Activated CD8-positive, alpha-beta memory T cell treated with anti-CD3 and anti-CD28 coated beads, Interleukin-2, amount 50 U/mL, for 1 hour (primary cell): ENCODE measurements around the gene TNFRSF19.

ENCODE experiments used
- DNase-seq: peaks from one replicate; pipeline ENCODE4 v3.0.0-alpha.2; 2020; ENCODE audit errors: extremely low read depth

Gene TNFRSF19

DNA sequence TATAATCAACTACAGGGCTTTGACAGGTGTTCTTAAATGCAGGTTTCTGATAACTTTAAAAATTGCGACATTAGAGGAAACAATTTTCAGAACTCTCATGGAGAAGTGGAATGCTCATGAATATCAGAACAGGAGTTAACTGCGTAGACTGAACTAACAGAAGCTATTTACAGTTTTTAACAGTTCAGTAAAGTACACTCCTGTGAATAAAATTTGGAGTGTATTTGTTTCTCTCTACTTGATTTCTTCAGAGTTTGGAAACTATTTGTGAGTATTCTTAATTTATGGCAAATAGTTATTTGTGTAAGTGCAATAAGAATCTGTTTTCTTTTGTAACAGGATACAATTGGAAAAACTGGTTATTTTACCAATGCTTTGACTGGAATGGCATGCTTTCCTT is 114.4 kb downstream of the TNFRSF19 start:
- no peak for DNase-seq

DNA sequence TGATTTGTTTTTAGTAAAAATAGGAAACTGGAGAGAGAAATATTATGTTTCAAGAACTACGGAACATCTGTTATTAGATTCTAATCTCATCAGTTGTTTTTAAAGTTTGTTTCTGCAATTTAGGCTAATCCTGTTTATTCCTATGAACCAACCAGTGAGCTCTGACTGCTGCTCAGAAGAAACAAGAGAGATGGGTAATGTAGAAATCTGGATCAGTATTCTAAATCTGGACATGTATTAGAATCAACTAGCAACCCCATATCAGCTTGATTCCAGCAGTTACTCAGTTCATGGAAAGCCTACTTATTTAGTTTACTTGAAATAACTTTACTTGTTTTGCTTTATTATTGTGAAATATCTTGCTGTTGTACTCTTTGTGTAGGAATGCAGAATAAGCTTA is 115.2 kb downstream of the TNFRSF19 start:
- no peak for DNase-seq

DNA sequence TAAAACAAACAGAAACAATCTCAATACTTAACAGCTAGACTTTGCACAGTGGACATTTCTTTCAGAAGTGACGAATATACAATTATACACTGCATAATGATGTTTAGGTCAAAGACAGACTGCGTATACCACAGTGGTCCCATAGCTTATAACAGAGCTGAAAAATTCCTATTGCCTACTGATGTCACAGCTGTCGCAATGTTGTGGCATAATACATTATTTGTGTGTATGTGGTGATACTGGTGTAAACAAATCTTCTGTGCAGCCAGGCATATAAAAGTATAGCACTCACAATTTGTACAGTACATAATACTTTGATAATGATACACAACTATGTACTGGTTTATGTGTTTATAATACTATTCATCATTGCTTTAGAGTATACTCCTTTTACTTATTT is 116.7 kb downstream of the TNFRSF19 start:
- no peak for DNase-seq

DNA sequence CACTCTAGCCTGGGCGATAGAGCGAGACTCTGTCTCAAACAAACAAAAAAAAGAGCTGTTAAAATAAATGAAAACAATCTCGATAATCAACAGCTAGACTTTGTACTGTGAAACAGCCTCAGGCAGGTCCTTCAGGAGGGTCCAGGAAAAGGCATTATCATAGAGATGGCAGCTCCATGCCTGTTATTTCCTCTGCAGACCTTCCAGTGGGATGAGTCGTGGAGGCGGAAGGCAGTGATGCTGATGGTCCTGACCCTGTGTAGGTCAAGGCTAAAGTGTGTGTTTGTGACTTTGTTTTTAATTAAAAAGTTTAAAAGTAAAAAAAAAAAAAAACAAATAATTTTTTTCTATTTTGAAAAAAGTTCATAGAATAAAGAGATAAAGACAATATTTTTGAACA is 117.4 kb downstream of the TNFRSF19 start:
- DNase-seq: no peak

DNA sequence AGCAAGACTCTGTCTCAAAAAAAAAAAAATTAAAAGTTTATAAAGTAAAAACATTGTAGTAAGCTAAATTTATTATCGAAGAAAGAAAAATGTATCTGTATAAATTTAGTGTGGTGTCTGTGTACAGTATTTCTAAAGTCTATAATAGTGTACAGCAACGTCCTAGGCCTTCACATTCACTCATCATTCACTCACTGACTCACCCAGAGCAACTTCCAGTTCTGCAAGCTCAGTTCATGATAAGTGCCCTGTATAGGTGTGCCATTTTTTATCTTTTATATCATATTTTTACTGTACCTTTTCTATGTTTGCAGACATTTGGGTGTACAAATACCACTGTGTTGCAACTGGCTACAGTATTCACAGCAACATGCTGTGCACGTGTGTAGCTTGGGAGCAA is 118.1 kb downstream of the TNFRSF19 start:
- no peak for DNase-seq

DNA sequence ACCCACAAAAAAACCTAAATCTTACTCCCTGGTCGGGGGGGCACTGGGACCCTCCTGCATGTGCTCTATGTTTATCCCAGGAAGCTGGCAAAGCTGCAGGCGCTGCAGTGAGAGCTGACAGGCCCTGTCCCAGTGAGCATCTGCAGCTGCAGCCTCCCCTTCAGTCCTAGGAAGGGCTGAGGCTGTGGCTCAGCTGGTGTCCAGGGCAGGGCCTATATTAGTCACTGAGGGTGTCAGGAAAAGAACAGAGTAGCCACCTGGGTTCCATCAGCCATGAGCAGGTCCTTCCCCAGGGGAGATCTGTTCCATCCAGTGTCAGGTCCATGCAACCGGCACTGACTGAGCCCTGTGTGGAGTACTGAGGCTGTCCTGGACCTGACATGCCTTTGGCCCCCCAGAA is 120.5 kb downstream of the TNFRSF19 start:
- no peak for DNase-seq

DNA sequence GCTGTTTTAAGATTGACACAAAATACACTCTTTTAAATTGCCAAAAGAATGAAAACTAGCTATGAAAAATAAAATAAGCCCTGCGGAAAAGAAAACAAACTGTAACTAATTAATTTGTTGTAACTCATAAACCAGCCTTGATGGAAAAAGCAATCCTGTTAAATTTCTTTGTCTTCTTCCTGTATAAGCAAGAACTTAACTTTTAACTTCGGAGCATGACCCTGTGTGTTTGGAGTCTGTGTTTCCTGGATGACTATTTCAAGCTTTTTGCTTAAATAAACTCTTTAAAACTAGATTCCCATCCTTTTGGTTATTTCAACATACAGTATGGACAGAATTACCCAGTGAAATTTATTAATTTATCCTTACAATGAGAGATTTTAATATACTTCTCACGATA is 122.6 kb downstream of the TNFRSF19 start:
- DNase-seq: no peak

DNA sequence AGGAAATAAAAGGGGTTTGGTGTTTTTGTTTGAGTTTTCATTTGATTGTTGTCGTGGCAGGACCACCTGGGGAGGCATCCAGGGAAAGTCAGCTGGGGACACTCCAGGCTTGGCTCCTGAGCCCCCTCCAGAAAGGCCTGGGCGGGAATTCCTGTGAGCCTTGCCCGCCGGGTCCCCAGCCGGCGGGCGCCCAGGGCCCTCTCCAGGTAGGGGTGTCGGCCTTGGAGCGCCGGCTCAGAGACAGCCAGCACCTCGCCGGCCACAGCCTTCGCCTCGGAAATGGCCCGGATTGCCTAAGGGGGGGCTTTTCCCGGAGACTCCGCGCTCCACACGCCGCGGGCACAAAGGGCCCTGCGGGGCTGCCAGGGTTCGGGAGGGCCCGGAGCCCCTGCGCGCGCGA is 125.0 kb downstream of the TNFRSF19 start:
- no peak for DNase-seq

DNA sequence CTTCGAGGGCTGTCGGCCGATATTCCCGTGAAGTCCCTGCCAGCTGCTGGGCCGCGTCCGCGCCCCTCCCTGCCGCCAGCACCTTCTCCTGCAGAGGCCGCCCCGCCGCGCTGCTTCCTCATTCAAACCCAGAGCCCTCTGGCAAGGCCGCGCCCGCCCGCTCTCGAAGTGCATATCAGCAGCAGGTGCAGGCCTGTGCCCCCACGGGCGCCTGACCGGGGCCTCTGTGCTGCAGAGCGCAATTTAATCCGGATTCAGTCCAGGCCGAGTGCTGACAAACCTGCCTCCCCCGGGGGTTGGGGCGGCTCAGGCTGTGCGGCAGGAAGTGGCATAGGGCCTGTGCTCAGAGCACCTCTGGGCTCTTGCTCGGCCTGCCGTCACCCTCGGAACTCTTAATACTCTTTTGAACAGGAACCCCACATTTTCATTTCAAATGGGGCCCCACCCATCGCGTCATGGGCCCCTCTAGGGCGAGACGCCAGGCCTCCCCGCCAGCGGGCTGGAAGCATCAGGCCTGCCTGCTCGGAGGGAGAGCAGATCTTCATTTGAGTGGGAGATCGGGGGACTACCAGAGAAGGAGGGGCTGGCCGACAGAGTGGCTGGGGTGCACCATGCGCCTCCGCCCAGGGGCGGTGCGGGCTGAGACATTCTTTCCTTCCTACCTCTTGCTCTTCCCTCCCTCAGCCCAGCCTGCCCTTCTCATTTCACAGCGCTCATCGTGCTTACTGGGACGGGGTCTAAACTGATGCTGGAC is 125.7 kb downstream of the TNFRSF19 start:
- no peak for DNase-seq

DNA sequence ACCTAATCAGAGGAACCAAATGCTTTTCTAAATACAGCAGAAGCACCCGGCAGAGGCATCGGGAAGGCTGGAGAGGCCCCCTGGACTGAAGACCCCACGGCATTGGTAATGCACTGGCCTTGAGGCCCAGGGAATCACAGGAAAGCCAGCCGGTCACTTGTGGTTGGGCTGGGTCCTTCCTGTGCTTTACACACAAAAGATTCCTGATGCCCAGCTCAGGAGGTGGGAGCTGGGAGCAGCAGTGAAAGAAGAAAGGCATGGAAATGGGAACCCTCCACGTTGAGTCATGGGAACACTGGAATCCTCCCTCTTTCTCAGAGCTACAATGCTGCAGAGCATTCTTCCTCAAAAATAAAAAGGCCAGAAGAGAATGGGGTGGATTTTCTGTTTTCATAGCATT is 126.4 kb downstream of the TNFRSF19 start:
- no peak for DNase-seq

DNA sequence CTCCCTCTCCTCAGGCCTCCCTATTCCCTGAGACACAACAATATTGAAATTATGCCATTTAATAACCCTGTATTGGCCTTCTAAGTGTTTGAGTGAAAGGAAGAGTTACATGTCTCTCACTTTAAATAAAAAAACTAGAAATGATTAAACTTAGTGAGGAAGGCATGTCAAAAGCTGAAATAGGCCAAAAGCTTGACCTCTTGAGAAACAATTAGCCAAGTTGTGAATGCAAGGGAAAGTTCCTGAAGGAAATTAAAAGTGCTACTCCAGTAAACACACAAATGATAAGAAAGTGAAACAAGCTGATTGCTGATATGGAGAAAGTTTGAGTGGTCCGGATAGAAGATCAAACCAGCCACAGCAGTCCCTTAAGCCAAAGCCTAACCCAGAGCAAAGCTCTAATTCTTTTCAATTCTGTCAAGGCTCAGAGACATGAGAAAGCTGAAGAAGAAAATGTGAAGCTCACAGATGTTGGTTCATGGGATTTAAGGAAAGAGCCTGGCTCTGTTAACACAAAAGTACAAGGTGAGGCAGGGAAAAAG is 127.6 kb downstream of the TNFRSF19 start:
- no peak for DNase-seq

DNA sequence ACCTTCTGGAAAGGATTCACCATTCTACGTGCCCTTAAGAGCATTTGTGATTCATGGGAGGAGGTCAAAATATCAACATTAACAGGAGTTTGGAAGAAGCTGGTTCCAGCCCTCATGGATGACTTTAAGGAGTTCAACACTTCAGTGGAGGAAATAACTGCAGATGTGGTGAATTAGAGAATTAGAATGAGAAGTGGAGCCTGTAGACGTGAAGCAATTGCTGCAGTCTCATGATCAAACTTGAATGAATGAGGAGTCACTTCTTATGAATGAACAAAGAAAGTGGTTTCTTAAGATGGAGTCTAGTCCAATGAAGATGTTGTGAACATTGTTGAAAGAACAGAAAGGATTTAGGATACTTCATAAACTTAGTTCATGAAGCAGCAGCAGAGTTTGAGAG is 129.1 kb downstream of the TNFRSF19 start:
- no peak for DNase-seq

DNA sequence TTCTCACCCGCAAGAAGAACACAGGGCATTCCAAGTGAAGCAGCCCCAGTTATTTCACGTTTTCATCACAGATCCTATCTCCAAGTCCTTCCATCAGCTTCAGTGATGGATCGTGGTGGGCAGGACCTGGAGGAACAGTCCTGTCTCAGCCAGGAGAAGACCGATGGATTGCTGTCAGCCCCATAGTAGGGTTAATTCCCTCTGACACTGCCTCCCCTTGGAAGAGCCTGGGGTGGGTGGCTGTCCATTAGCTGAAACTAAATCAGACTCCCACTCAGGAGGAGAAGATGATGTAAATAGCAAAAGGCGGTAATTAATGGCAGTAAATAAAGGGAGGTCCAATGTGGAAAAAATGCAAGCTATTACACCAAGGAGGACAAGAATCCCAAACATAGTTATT is 131.0 kb downstream of the TNFRSF19 start:
- DNase-seq: no peak

DNA sequence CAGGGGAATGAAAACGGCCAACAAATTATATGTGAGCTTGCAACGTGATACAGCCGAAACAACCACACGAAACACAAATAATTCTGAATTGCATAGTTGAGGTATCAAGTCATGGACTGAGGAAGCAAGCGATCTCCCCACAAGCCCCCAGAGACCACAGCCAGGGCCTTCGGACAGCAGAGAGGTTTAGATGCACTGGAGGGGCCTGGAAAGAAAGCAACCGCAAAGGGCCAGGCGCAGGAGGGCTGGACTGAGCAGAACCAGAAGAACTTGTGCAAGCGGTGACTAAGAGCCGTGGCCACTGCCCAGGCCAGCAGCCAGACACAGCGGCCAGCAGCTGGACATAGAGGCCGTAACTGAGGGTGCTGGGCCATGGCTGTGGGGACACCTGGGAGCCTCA is 131.4 kb downstream of the TNFRSF19 start:
- no peak for DNase-seq

DNA sequence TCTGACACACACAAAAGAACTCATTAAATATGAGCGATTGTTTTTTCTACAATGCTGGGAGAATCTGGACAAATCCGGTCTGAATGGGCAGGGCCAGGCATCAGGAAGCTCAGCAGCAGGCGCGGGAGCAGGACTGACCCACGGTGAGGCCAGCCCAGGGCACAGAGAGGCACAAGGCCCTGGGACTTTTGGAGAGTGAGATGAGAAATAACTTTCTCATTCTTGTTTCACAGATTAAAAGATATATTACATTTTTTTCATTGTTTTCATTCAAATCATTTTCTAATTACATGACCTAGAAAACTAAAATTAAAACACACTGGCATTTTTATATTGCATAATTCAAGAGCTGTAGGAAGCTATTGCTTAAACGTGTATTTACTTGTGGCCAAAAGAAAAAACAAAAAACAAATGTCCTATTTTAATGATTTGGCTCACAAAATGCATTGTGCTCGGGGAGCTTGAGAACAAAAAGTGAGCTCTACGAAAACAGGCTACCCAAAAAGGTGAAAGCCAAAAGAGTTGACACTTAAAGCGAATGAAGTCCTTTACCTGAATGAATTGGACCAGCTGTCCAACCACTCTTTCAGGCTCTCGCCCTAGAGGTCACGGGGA is 133.1 kb downstream of the TNFRSF19 start:
- no peak for DNase-seq

DNA sequence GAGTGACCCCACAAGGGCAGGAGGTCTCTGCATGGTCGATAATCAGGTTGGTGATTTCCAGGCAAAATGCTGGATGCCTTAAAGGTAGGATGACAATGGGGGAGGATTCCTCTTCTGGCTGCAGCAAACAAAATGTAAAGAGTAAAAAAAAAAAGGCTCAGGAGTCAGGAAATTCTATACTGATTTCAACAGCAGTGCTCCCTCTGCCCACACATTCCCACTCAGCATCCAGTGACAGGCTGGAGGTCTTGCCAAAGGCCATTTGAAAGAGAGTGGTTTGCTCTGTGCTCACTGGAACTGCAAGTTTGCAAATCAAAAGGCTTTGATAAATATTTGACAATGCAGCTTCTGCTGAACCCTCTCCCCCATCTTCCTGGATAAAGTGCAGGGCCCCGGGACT is 135.4 kb downstream of the TNFRSF19 start:
- no peak for DNase-seq

DNA sequence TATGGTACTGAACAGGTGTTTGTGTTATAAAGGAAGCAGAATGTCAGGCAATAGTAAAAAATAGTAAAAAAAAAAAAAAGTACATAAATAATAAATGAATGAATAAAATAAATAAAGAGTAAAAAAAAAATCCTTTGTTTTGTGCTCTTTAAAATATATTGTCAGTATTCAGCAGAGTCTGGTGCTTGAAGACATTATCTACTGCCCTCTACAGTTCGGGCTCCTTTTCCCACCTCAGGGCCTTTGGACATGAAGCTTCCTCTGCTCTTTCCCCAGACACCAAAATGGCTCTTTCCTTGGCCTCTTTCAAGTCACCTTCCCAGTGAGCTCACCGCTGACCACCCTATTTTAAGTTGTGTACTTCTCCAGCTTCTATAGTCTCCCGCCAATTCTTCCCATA is 137.5 kb downstream of the TNFRSF19 start:
- no peak for DNase-seq

DNA sequence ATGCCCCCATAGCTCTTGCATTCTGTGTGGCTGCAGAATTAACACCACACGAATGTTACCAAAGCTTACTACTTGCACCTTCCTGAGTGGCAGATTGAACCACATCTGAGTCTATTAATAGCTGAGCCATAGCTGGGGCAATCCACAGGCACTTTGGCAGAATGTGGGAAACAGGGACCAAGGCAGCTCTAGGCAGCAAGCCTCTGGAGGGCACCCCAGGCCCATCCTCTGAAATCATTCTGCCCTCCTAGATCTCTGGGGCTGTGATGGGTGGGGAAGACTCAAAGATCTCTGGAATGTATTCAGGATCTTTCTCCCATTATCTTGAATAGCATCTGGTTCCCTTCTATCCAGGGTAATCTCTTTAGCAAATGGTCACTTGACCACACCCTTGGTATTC is 139.3 kb downstream of the TNFRSF19 start:
- no peak for DNase-seq

DNA sequence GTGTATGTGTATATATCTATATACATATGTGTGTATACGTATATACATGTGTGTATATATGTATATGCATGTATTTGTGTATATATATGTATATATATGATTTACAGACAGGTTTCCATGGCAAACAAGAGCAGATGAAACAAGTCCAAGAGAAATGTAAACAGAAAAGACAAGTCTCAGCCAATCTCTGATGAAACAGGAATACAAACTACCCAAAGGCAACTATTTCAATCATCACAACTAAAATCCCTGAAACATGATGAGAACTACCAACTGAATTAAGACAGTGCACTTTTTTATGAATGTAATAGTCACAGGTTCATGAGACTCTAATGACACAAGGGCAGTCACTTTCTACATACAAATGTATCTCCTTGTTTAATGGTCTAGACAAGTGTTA is 140.2 kb downstream of the TNFRSF19 start:
- no peak for DNase-seq

DNA sequence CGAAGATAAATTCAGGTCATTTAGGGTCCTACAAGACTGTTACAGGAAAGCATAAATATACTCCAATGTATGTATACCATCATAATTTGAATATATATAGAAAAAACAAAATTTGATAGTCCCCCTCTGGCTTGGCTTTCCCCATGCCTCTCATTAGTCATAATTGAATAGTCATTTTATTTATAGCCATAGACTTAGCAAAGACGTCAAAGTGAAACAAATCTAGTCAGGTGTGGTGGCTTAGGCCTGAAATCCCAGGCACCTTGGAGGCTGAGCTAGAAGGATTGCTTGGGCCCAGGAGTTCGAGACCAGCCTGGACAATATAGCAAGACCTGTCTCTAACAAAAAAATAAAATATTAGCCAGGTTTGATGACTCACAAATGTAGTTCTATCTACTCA is 141.1 kb downstream of the TNFRSF19 start:
- no peak for DNase-seq

DNA sequence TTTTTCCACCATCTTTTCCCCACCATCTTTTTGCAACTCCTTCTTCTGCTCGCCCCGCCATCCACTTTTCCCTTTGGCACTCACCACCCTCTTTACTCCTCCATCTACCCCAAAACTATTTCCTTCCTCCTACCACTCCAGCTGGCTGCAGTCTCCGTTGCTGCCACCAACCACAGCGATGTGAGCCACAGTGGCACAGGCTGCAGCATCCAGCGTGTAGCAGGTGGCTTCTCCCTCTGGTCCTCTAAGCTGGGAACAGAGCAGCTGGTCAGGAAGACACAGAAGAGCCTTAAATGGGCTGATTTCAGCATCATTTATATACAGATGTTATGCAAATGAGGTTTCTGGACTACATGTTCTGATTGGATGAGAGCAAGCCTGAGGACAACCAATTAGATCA is 144.5 kb downstream of the TNFRSF19 start:
- DNase-seq: no peak

DNA sequence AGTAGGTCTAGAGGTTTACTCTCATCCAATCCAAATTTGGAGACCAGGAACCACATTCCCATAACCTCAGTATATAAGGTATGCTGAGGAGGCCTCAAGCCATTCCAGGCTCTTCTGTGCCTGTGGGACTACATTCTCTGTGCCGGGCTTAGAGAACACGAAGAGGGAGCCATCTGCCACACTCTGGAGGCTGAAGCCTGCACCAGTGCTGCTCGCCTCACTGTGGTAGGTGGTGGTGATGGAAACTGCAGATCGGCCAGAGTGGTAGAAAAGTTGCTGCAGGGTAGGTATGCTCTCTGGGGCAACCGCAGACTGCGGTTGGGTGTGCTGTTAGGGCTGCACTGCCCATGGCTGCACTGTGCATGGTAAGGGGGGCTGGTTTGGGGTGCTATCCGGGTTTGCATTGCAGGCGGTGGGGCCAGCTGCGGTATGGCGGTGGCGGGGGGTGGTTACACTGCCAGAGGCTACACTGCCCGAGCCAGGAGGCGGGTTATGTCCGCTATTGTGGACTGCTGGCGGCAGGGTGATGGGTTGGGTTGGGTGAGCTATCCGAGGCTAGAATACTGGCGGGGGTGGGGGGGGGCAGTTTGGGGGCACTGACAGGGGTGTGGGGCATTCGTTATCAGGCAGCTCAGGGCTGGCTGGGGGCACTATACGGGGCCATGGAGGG is 145.0 kb downstream of the TNFRSF19 start:
- no peak for DNase-seq

DNA sequence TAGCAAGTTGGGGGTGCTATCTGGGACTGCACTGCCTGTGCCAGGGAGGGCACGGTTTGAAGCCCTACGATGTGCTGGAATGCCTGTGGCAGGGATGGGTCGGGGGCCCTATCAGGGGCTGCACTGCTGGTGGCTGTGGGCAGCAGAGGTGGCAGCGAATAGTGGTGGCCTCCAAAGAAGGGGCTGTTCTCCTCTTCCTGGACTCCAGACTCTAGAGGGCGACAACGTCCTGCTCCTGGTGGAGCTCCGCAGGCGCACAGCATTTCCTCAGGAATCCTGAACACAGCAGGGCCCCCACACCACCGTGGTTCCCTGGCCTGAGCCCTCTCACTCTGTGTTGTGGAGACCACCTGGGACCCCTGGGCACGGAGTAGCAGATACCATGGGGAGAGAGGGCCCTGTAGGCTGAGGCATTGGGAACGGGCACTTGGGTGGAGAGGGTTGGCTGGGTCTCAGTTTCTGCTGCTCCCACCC is 145.6 kb downstream of the TNFRSF19 start:
- DNase-seq: no peak
